ENCODE results near the gene ELAVL1. TPM values are rescaled to one million over a fixed set of nuclear protein-coding genes. Genes with fewer than 3 reads are reported as not detected.

ELAVL1 gene
- total RNA-seq, 6 experiments from 2014 or later, result 105 to 127 (median 115) TPM

GRCh38 chr19:7983286-7983950 lies 22.0 kb downstream of the ELAVL1 start:
- DNase-seq, result no peak
- Mint-ChIP-seq H3K36me3 (ENCODE audit: low read depth) (peaks cover 24% of the 10 kb centered on the region), H3K27ac (0 out of 2 replicates have a peak overlapping the region, but pooled peaks have one; percentile 42), H3K9me3 (no peaks in the 10 kb centered on the region), H3K4me3 (no peak overlapping the region), H3K27me3 (ENCODE audit: insufficient read depth) (peaks cover 3% of the 10 kb centered on the region), H3K4me1 (ENCODE audit: low read depth) (peaks cover 31% of the 10 kb centered on the region)
- no peak for TF ChIP-seq CTCF (IDR thresholded peaks at IDR 0.05)

- H3K9me3 Mint-ChIP-seq, result no peaks in the 10 kb centered on the region
These were observed 22.8 kb downstream of the ELAVL1 start for GRCh38 chr19:7982651-7983099.

GRCh38 chr19:7982103-7982502 lies 23.3 kb downstream of the ELAVL1 start:
- H3K4me1 Mint-ChIP-seq (ENCODE audit: low read depth), result peaks cover 20% of the 10 kb centered on the region
- no peak overlapping the region for H3K4me3 Mint-ChIP-seq
- peaks cover 3% of the 10 kb centered on the region for H3K27me3 Mint-ChIP-seq (ENCODE audit: insufficient read depth)
- H3K9me3 Mint-ChIP-seq, result no peaks in the 10 kb centered on the region
- no peak overlapping the region for H3K27ac Mint-ChIP-seq
- peaks cover 14% of the 10 kb centered on the region for H3K36me3 Mint-ChIP-seq (ENCODE audit: low read depth)
- DNase-seq, result no peak
- TF ChIP-seq CTCF (IDR thresholded peaks at IDR 0.05), result no peak

More at GRCh38 chr19:7982651-7983099, 22.8 kb downstream of the ELAVL1 start:
- DNase-seq, result no peak
- Mint-ChIP-seq H3K36me3 (ENCODE audit: low read depth) (peaks cover 16% of the 10 kb centered on the region), H3K4me1 (ENCODE audit: low read depth) (peaks cover 25% of the 10 kb centered on the region), H3K27ac (no peak overlapping the region), H3K4me3 (no peak overlapping the region), H3K27me3 (ENCODE audit: insufficient read depth) (peaks cover 3% of the 10 kb centered on the region)
- no peak for TF ChIP-seq CTCF (IDR thresholded peaks at IDR 0.05)

GRCh38 chr19:7981661-7982060 lies 23.8 kb downstream of the ELAVL1 start:
- H3K9me3 Mint-ChIP-seq, result no peaks in the 10 kb centered on the region
- no peak for TF ChIP-seq CTCF (IDR thresholded peaks at IDR 0.05)
- H3K27me3 Mint-ChIP-seq (ENCODE audit: insufficient read depth), result peaks cover 3% of the 10 kb centered on the region
- no peak overlapping the region for H3K27ac Mint-ChIP-seq
- DNase-seq, result no peak
- no peak overlapping the region for H3K4me3 Mint-ChIP-seq
- peaks cover 14% of the 10 kb centered on the region for H3K36me3 Mint-ChIP-seq (ENCODE audit: low read depth)
- H3K4me1 Mint-ChIP-seq (ENCODE audit: low read depth), result peaks cover 15% of the 10 kb centered on the region

GRCh38 chr19:7981199-7981598 lies 24.2 kb downstream of the ELAVL1 start:
- peaks cover 3% of the 10 kb centered on the region for H3K27me3 Mint-ChIP-seq (ENCODE audit: insufficient read depth)
- peaks cover 11% of the 10 kb centered on the region for H3K4me1 Mint-ChIP-seq (ENCODE audit: low read depth)
- no peak overlapping the region for H3K4me3 Mint-ChIP-seq
- H3K36me3 Mint-ChIP-seq (ENCODE audit: low read depth), result peaks cover 14% of the 10 kb centered on the region
- no peak for TF ChIP-seq CTCF (IDR thresholded peaks at IDR 0.05)
- no peaks in the 10 kb centered on the region for H3K9me3 Mint-ChIP-seq
- no peak overlapping the region for H3K27ac Mint-ChIP-seq
- no peak for DNase-seq
